Measurements from ENCODE around the gene NFAT5. TPM values are rescaled to one million over a fixed set of nuclear protein-coding genes. Genes with fewer than 3 reads are reported as not detected.
"Not testable (repeated sequence)": the region's sequence is repeated elsewhere in the genome, so short reads cannot be mapped to it uniquely, and the experiment has no call there.

Gene NFAT5
- total RNA-seq, 1 donor from 2014 or later: 25.6 TPM

- no peaks in the 10 kb centered on the region for H3K27me3 Mint-ChIP-seq (ENCODE audit: low read depth)
- DNase-seq (ENCODE audit: low read depth, low spot score): no peak
- TF ChIP-seq, protein P1, sequence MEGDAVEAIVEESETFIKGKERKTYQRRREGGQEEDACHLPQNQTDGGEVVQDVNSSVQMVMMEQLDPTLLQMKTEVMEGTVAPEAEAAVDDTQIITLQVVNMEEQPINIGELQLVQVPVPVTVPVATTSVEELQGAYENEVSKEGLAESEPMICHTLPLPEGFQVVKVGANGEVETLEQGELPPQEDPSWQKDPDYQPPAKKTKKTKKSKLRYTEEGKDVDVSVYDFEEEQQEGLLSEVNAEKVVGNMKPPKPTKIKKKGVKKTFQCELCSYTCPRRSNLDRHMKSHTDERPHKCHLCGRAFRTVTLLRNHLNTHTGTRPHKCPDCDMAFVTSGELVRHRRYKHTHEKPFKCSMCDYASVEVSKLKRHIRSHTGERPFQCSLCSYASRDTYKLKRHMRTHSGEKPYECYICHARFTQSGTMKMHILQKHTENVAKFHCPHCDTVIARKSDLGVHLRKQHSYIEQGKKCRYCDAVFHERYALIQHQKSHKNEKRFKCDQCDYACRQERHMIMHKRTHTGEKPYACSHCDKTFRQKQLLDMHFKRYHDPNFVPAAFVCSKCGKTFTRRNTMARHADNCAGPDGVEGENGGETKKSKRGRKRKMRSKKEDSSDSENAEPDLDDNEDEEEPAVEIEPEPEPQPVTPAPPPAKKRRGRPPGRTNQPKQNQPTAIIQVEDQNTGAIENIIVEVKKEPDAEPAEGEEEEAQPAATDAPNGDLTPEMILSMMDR (conservative IDR thresholded peaks at IDR 0.05): no peak
- H3K4me3 Mint-ChIP-seq: peak overlapping the region; percentile 98
- no peak overlapping the region for H3K27ac Mint-ChIP-seq (ENCODE audit: unreplicated experiment)
- H3K36me3 Mint-ChIP-seq (ENCODE audit: low read depth): no peaks in the 10 kb centered on the region
- H3K9me3 Mint-ChIP-seq: no peaks in the 10 kb centered on the region
- peaks cover 56% of the 10 kb centered on the region for H3K4me1 Mint-ChIP-seq
Measured at GRCh38 chr16:69724414-69724873, 158.7 kb downstream of the NFAT5 start.

DNA sequence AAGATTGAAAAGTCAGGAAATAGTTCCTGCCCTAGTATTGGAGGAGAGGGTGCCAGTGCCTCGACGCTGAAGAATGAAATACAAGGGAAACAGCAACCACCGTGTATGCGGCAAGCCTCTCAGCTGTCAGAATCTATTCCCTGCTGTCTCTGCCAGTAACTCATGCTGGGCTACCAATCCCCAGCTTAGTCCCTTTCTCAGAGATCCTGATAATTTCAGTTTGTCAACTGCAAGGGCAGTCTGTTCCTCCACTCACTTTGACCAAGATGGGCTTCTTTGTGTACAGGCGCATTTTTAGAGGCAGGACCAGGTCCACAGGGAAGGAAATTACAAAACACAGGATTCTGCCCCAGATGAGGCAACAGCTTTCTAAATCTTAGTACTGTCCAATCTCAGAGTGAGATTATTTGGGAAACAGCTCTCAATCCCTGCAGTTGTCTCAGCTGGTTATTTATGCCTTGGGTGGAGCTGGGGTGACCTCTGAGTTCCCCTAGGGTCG is 159.3 kb downstream of the NFAT5 start:
- H3K27ac Mint-ChIP-seq (ENCODE audit: unreplicated experiment): peak overlapping the region; percentile 89
- peaks cover 60% of the 10 kb centered on the region for H3K4me1 Mint-ChIP-seq
- H3K4me3 Mint-ChIP-seq: peak overlapping the region; percentile 98
- DNase-seq (ENCODE audit: low read depth, low spot score): no peak
- TF ChIP-seq, protein P1 (conservative IDR thresholded peaks at IDR 0.05): no peak
- no peaks in the 10 kb centered on the region for H3K9me3 Mint-ChIP-seq
- no peaks in the 10 kb centered on the region for H3K27me3 Mint-ChIP-seq (ENCODE audit: low read depth)
- H3K36me3 Mint-ChIP-seq (ENCODE audit: low read depth): no peaks in the 10 kb centered on the region

- no peaks in the 10 kb centered on the region for H3K36me3 Mint-ChIP-seq (ENCODE audit: low read depth)
- H3K4me1 Mint-ChIP-seq: peaks cover 60% of the 10 kb centered on the region
- TF ChIP-seq, protein P1 (conservative IDR thresholded peaks at IDR 0.05): no peak
- H3K27ac Mint-ChIP-seq (ENCODE audit: unreplicated experiment): peak overlapping the region; percentile 100
- H3K9me3 Mint-ChIP-seq: no peaks in the 10 kb centered on the region
- peak overlapping the region; percentile 98 for H3K4me3 Mint-ChIP-seq
- DNase-seq (ENCODE audit: low read depth, low spot score): no peak
- H3K27me3 Mint-ChIP-seq (ENCODE audit: low read depth): no peaks in the 10 kb centered on the region
Measured at GRCh38 chr16:69725480-69726312, 159.9 kb downstream of the NFAT5 start.

GRCh38 chr16:69726313-69727060 is 160.7 kb downstream of the NFAT5 start, which contains the start of gene NQO1:
Gene NQO1, minus strand, starts transcription at chr16:69726560. Its CDS starts 121 bp downstream, at chr16:69726439.
- Mint-ChIP-seq H3K4me1 (peaks cover 60% of the 10 kb centered on the region), H3K27ac (ENCODE audit: unreplicated experiment) (peak within 1 kb of the TSS; percentile 100), H3K9me3 (no peaks in the 10 kb centered on the region), H3K27me3 (ENCODE audit: low read depth) (no peaks in the 10 kb centered on the region), H3K36me3 (ENCODE audit: low read depth) (no peaks in the 10 kb centered on the region), H3K4me3 (peak within 1 kb of the TSS; percentile 98)
- TF ChIP-seq, protein P1 (conservative IDR thresholded peaks at IDR 0.05): no peak
- DNase-seq (ENCODE audit: low read depth, low spot score): peak; percentile 91

DNA sequence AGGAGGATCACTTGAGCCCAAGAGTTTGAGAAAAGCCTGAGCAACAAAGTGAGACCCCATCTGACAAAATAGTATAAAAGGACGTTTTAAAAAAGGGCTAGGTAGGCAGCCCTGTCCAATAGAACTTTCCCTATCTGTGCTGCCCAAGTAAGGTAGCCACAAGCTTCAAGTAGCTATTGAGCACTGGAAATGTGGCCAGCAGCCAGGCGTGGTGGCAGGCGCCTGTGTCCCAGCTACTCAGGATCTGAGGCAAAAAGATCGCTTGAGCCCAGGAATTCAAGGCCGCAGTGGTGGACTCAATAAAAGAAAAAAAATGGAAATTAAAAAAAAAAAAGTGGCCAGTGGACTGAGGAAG is 162.1 kb downstream of the NFAT5 start:
- TF ChIP-seq, protein P1 (conservative IDR thresholded peaks at IDR 0.05): no peak
- H3K27me3 Mint-ChIP-seq (ENCODE audit: low read depth): no peaks in the 10 kb centered on the region

GRCh38 chr16:69729030-69729429 is 163.3 kb downstream of the NFAT5 start:
- not testable (repeated sequence) for H3K4me3 Mint-ChIP-seq; H3K9me3 Mint-ChIP-seq; DNase-seq (ENCODE audit: low read depth, low spot score); H3K27me3 Mint-ChIP-seq (ENCODE audit: low read depth); H3K27ac Mint-ChIP-seq (ENCODE audit: unreplicated experiment); H3K36me3 Mint-ChIP-seq (ENCODE audit: low read depth)
- H3K4me1 Mint-ChIP-seq: peaks cover 46% of the 10 kb centered on the region

More for the DNA sequence above, 162.1 kb downstream of the NFAT5 start:
- Mint-ChIP-seq H3K4me1 (peaks cover 56% of the 10 kb centered on the region), H3K27ac (ENCODE audit: unreplicated experiment) (no peak overlapping the region), H3K36me3 (ENCODE audit: low read depth) (no peaks in the 10 kb centered on the region), H3K4me3 (peak overlapping the region; percentile 98), H3K9me3 (no peaks in the 10 kb centered on the region)
- DNase-seq (ENCODE audit: low read depth, low spot score): no peak

DNA sequence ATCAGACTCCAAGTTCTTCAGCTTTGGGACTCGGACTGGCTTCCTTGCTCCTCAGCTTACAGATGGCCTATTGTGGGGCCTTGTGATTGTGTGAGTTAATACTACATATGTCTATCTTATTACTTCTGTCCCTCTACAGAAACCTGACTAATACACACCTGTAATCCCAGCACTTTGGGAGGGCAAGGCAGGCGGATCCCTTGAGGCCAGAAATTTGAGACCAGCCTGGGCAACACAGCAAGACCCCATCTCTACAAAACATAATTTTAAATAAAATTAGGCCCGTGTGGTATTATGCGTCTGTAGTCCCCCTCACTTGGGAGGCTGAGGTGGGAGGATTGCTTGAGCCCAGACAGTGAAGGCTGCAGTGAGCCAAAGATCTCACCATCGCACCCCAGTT is 165.5 kb downstream of the NFAT5 start:
- H3K4me3 Mint-ChIP-seq; DNase-seq (ENCODE audit: low read depth, low spot score); H3K9me3 Mint-ChIP-seq; H3K27ac Mint-ChIP-seq (ENCODE audit: unreplicated experiment); H3K36me3 Mint-ChIP-seq (ENCODE audit: low read depth); H3K27me3 Mint-ChIP-seq (ENCODE audit: low read depth): not testable (repeated sequence)
- H3K4me1 Mint-ChIP-seq: peaks cover 28% of the 10 kb centered on the region
